HG03139 (cell line): Measurements from ENCODE around the gene CROCC2.

Experiments used
- ATAC-seq: cut with Tn5 transposase; IDR thresholded peaks from one replicate; pipeline ENCODE4 v1.9.1; 2021; ENCODE audit not compliant: unreplicated experiment

CROCC2 gene

GRCh38 chr2:241008711-241009121 lies 102.6 kb downstream of the CROCC2 start:
- ATAC-seq, result no peak

DNA sequence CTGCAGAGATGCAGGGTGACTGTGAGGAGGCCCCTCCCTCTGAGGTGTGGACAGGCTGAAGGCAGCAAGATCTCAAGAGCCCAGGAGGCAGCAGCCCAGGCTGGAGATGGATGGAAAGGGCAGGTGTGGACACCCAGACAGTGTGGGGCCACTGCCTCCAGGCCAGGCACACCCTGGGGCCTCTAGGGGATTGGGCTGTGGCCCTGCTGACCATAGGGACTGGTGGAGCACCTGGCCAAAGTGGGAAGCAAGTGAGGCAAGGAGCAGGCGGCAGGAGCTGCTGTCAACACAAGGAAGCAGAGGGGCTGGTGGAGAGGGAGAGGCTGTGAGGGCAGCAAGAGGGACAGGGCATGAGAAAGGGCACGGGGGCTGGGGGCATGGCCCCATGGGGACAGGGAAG lies 103.1 kb downstream of the CROCC2 start:
- no peak for ATAC-seq

DNA sequence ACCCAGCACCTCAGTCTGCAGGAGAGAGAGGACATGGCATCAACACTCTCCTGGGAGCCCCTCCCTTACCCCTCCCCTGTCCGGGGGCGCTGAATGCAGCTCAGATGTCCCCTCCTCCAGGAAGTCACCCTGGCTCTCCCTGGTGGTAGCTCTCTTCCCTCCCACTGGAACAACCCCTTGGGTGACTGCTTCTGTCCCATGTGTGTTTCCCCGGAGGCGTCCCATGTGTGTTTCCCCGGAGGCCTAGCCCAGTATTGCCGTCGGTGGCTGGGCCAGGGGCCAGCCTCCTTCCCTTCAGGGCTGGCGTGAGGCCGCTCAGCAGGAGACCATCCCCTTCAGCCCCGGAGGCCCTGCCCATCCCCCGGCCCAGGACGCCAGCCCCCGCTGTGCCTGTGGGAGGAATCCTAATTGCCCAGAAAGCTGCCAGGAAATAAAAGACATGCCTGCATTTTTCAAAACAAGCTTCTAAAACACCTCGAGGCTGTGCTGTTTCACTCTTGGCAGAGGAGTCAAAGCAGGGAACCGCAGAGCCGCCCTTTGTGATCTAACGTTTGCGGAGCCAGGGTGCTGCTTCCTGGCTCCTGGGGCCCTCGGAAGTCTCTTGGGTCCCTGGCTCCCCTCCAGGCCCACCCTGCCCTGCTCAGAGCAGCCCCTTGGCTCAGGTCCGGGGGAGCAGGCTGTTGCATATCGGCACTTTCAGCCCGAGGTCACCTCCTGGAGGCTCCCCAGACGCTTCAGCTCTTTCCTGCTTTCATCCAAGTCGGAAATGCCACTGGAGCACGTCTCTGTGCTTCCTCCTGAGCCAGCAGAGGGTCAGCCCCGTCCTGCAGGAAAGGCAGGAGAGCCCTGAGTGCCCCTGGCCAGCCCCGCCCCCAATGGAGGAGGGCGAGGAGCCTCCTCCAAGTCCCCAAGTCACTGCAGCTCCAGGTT lies 103.7 kb downstream of the CROCC2 start:
- no peak for ATAC-seq

GRCh38 chr2:241010531-241011295 lies 104.6 kb downstream of the CROCC2 start:
- ATAC-seq, result no peak

GRCh38 chr2:241011296-241011600 lies 105.1 kb downstream of the CROCC2 start:
- ATAC-seq, result no peak

GRCh38 chr2:241011751-241012510 lies 105.8 kb downstream of the CROCC2 start:
- ATAC-seq, result no peak

DNA sequence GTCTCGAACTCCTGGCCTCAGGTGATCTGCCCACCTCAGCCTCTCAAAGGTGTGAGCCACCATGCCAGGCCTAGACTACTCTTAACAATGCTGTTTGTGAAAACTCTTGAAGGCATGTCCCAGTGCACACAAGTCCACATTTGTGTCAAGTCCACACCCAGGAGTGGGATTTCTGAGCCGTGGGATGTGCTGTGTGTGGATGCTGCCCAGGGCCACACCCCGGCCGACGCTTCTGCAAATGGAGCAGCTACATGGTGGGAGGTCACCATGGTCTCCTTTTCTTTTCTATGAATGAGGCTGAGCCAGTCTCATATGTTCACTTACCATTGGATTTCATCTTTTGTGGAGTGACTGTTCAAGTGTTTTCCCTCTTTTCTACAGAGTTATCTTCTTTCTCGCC lies 108.1 kb downstream of the CROCC2 start:
- no peak for ATAC-seq

GRCh38 chr2:241014764-241015163 lies 108.6 kb downstream of the CROCC2 start:
- ATAC-seq, result no peak

DNA sequence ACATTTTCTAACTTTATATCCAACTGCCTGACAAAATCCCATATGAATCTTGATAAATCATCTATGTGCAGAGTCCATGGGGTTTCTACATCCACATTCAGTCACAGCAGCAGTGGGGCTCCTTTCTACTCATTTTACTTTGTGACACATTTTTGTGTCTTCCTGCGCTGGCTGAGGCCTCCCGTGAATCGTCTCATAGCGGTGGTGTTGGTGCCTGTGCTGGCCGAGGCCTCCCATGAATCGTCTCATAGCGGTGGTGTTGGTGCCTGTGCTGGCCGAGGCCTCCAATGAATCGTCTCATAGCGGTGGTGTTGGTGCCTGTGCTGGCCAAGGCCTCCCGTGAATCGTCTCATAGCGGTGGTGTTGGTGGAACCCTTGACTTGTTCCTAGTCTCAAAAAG lies 109.3 kb downstream of the CROCC2 start:
- ATAC-seq, result no peak

GRCh38 chr2:241017228-241017940 lies 111.2 kb downstream of the CROCC2 start:
- no peak for ATAC-seq

GRCh38 chr2:241018051-241018891 lies 112.1 kb downstream of the CROCC2 start:
- ATAC-seq, result no peak

- ATAC-seq, result no peak
Measured at GRCh38 chr2:241019441-241020139, 113.5 kb downstream of the CROCC2 start.

- ATAC-seq, result no peak
Measured at GRCh38 chr2:241020201-241020600, 114.1 kb downstream of the CROCC2 start.

- no peak for ATAC-seq
Measured at GRCh38 chr2:241020629-241021190, 114.6 kb downstream of the CROCC2 start.

GRCh38 chr2:241025639-241026038 lies 119.5 kb downstream of the CROCC2 start:
- no peak for ATAC-seq

- ATAC-seq, result no peak
Measured at GRCh38 chr2:241029599-241030332, 123.6 kb downstream of the CROCC2 start.

DNA sequence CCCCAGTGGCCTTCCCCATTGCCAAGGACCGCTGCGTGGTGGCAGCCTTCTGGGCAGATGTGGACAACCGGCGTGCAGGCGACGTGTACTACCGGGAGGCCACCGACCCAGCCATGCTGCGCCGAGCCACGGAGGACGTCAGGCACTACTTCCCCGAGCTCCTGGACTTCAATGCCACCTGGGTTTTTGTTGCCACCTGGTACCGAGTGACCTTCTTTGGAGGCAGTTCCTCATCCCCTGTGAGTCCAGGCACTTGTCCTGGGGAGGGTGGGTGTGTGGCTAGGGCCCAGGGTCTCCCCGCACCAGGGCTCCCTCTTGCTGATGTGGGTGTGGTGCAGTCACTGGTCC lies 124.2 kb downstream of the CROCC2 start:
- no peak for ATAC-seq

DNA sequence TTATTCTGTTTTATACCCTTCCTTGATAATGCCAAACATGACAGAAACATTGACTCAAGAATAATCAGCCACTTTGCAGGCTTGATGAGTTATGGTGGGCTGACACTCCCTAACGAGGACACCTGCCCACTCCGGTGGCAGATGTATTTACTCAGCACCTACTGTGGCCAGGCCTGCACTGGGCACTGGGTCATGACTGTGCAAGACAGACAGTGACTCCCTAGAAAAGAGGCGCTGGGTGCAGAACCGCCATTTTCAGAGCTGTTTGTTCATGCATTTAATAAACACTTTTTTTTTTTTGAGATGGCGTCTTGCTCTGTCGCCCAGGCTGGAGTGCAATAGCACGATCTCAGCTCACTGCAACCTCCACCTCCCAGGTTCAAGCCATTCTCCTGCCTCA lies 124.7 kb downstream of the CROCC2 start:
- ATAC-seq, result no peak
